HG03469 (cell line): ENCODE data around the gene SEC62.
"Not testable (repeated sequence)": the region's sequence is repeated elsewhere in the genome, so short reads cannot be mapped to it uniquely, and the experiment has no call there.

Experiments used
- ATAC-seq: cut with Tn5 transposase; IDR thresholded peaks from one replicate; pipeline ENCODE4 v1.9.1; 2021; ENCODE audit warnings: mild to moderate bottlenecking, moderate library complexity, moderate number of reproducible peaks; ENCODE audit not compliant: unreplicated experiment

The SEC62 gene

DNA sequence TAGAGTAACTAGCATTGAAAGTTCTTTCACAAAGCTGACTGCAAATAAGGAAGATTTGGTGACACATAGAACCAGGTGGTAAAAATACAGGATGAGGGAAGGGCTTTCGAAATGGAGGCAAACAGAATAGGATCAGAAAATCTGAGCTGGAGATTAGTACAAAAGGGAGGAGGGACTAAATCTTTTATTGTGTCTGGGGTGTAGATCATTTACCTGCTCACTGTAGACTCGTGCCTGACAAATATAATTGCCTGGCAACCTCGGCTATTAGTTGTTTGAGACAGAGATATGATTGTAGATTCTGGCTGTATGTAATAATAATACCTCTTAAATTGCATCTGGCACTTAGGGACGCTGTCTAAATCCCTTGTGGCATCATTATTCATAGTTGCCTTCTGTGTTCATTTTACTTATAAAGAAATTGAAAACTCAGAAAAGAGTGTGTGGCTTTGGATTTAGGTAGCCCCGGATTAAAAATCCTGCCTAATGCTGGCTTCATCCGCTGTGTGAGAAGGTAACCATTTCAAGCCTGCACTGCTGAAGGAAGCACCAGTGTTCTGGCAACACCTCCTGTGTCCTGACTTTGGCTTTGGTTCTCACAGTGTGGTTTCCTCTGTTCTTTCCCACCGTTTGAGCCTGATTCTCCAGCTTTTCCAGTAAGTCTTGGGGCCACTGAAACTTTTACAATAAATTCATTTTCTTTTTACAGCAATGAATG, 46.2 kb downstream of the SEC62 start:
- ATAC-seq: no peak

DNA sequence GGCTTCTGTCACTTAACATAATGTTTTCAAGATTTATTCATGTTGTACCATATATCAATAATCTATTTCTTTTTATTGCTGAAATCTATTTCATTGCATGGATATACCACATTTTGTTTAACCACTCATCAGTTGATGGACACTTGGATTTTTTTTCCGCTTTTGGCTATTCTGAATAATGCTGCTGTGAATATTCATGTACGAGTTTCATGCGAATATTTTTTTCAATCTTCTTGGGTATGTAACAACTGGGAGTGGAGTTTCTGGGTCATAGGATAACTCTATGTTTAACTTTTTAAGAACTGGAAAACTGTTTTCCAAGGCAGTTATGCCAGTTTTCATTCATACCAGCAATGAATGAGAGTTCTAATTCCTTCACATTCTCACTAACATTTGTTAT, 49.5 kb downstream of the SEC62 start:
- ATAC-seq: no peak

DNA sequence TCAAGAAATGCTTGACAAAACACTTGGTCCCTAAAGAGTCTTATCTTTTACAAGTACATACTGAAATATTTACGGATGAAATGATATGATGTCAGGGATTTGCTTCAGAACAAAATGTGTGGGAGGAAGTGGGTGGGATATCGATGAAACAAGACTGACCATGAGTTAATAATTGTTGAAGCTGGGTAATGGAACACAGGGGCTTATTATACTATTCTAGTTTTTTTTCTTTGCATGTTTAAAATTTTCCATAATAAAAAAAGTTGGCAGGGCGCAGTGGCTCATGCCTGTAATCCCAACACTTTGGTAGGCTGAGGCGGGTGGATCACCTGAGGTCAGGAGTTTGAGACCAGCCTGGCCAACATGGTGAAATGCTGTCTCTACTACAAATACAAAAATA, 52.7 kb downstream of the SEC62 start:
- ATAC-seq: not testable (repeated sequence)

DNA sequence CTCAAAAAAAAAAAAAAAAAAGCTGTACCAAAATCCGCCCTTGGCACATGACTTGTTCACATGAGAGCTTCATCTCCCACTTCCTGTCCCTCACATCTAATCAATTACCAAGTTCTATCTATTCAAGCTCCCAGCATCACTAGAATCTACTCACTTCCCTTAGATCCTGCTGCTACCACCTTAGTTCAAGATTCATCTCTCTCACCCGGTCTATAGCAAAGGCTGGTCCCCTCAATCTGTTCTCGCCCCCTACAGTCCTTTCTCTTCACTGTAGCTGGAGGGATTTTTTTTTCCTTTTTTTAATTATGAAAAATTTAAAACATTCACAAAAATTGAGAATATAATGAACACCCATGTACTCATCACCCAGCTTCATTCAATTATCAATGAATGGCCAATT, 54.5 kb downstream of the SEC62 start:
- no peak for ATAC-seq

DNA sequence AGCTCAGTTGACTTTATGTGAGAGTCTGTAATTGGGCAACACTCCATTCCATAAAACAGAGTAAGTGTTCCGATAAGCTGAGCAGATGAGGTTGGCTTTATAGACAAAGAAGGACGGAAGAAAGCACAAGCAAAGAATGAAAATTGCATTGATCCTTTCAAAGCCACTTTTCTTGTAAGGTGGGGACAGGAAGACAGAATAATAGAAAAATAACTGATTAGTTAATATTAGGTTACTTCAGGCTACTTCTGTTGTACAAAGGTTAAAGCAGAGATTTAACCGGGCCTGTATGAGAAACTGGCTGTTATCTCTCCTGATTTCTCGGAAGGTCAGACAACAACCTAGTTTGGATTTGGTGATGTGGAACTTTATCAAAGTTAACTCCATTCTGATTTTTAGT, 55.7 kb downstream of the SEC62 start:
- no peak for ATAC-seq

DNA sequence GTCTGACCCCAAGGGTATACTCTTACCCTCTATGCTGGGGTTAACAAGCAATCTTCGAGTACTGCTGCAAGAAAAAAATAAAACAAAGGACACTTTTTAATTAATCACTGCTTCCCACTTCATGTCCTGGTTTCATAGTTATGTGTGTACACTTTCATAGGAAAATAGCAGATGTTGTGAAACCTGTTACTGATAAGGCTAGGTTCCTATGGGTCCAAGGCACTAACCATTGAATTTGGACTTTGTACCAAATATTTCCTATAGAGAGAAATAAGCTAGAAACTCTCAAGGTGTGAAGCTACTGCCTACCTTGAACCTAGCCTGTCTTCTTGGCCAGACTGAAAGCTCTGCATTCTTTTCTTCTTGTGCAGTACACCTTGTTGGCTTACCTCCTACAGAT, 56.6 kb downstream of the SEC62 start:
- ATAC-seq: no peak

DNA sequence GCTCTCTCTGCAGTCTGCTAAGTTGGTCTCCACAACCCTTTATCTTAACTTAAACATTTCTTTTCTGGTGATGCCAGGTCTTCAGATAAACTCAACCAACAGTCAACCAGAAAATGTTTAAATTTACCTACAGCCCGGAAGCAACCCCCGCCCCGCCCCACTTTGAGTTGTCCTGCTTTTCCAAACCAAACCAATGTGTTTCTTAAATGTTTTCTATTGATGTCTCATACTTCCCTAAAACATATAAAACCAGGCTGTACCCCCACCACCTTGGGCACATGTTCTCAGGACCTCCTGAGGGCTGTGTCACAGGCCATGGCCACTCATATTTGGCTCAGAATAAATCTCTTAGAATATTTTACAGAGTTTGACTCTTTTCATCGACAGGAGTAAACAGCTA, 58.0 kb downstream of the SEC62 start:
- ATAC-seq: no peak

DNA sequence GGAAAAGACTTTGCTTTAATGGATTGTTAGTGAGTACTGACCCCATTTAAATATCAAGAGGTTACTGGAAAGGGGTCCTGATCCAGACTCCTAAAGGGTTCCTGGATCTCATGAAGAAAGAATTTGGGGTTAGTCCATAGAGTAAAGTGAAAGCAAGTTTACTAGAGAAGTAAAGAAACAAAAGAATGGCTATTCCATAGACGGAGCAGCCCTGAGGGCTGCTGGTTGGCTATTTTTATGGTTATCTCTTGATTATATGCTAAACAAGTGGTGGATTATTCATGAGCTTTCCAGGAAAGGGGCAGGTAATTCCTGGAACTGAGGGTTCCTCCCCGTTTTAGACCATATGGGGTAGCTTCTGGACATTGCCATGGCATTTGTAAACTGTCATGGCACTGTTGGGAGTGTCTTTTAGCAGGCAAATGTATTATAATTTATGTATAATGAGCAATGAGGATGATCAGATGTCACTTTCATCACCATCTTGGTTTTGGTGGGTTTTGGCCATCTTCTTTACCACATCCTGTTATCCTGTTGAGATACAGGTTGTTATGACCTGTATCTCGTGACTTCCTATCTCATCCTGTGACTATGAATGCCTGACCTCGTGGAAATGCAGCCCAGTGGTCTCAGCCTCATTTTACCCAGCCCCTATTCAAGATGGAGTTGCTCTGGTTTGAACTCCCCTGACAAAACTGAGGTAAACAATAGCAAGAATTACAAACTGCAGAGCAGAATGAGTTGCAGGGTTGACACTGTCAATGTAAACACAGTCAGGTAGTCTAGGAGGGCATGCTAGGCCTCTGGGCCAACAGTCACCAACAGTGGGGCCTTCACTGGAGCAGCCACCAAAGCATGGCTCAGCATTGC, 60.9 kb downstream of the SEC62 start:
- ATAC-seq: no peak

DNA sequence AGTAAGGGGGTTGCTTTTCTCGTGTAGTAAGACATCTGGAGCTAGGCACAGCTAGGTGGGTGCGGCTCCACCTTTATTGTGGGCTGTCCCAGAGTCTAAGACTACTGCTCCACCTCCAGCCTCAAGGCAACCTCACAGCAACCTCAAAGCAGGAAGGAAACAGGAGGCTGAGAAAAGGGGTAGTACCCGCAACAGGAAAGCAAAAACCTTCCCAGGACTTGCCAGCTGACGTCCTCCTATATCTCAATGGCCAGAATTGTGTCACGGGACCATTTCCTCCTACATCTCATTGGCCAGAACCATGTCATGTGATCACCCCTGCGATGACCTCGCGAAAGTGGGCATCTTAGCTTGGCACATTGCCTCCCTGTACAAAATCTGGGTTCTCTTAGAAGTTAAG, 66.9 kb downstream of the SEC62 start:
- ATAC-seq: no peak

DNA sequence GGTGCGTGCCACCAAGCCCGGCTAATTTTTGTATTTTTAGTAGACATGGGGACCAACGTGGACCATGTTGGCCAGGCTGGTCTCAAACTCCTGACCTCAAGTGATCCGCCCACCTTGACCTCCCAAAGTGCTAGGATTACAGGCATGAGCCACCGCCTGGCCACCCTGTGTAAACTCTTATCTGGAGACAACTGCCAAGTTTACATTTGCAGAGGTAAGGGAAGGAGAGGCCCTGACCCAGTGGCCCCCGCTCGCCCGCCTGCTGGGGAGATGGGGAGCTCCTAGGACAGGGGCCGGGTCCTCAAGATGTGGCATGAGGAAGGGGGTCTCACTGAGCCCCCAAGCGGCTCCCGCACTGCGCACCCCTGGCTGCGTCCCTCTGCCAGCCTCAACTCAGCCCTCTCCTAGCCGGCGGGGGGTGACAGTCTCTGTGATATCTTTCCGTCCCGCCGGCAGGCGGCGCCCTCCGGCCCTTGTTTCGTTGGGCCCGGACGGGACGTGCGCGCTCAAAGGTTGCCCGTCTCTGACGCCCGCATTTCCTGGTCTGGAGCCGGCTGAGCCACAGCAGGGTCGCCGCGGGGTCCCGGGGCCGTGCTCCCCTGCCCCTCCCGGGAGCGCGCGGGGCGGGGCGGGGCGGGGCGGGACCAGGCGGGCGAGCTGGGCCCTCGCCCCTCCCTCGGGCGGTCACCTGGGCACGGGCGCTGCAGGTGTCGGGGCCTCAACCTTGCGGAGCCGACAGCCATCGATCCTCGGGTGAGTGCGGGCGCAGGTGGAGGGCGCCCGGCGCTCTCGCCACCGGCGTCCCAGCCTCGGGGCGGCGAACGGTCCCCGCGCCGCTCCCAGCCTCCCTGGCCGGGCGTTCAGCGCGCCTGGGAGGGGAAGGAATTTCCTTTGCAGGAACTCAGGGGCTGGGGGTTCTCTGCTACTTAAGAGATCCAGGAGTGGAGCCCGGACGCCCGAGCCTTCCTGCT, 71.1 kb downstream of the SEC62 start, which contains the start of gene GPR160:
Gene GPR160, plus strand, starts transcription at position 533 of the 971 bp plus-strand sequence. CDS start 45,978 bp downstream, outside the sequence.
- peak; percentile 64 for ATAC-seq

DNA sequence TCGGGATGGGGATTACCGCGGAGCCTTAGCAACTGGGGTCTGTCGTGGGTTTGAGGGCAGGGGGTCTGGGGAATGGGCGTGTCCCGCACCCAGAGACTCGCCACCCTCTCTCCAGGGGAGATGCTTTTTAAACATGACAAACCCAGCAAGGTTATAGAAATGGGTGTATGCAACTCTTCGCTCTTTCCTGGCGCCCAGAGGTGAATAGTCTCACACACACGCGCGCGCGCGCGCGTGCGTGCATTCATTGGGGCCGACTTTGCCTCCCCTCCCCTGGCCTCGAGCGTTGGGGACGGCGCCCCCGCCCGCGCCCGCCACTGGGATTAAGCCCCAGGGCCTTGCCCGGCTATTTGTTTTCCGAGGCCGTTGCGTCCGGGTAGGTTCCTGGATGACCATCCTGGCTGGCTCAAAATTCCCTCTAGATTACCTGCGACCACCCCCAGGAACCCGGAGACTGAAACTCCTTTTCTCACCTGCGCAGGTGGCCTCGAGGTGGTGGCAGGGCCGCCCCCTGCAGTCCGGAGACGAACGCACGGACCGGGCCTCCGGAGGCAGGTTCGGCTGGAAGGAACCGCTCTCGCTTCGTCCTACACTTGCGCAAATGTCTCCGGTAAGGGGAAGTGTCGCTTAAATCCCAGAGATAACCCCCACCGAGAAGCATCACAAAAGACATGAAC, 72.0 kb downstream of the SEC62 start:
- no peak for ATAC-seq

DNA sequence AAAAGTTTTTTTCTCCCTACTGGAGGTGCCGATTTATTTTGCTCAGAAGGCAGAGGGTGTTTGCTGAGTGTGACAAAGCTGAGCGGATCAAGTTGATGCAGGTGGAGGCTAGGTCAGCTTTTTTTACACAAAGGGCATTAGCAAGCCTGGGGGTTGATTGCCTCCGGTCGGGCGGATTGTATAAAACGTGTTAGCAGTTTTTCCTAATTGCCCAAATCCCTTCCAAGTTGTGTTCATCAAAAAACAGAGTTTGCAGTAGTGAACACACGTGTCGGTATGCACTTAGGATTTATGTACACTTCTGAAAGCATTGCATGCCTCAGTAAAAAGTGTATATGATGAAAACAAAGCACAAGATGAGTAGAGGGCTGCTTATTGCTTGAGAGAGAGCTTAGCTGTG, 73.8 kb downstream of the SEC62 start:
- ATAC-seq: no peak

DNA sequence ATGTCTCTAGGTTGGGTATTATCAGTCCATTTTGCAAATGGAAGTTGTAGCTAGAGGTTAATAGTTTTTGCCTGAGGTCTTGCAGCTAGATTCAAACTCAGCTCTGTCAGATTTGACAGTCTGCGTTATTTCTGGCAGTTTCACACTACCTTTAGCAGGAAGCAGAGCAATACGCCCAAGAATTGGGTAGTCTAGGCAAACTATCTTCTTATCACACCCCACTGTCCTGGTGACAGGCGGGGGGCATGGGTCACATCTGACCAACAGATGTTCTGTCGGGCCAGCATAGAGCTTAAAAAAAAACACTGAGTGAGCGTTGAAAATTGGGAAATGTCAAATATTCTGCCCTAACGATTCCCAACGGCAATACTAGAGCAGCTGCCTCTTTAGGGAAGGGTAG, 76.9 kb downstream of the SEC62 start:
- ATAC-seq: no peak

DNA sequence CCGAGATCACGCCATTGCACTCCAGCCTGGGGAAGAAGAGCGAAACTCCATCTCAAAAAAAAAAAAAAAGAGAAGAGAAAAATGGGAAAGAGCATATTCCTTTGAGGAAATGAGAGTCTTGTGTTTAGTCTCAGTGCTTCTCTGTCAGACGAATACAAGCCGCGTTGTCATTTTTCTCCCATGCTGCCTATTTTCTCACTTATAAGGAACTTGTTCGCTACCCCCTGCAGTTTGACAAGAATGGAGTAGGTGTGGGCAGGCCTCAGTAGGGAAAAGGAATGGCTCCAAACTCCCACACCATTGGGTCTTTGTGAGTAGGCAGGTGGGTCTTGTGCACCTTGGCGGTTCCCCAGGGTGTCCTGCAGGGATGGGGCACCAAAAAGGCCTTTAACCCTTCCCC, 77.7 kb downstream of the SEC62 start:
- ATAC-seq: no peak

DNA sequence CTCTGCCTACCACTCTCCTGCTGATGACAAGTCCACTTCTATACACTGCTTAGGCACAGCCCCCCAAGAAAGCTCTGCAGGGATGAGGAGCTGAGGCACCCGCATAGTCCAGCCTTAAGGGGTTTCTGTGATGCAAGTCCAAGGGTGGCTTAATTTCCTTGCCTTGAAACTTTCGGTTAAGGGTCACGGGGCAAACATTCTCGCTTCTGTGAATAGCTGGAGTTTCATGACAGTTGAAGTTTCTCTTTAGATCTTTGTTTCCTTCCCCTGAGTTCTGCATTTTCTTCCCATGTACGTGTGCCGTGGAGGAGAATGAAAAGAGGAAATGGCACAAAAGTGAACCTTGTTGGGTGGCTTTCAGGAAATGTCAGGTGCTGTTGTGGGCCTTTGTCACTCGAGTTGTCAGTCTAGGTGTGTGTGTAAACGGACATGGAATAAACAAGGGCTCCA, 78.2 kb downstream of the SEC62 start:
- ATAC-seq: peak; percentile 77

DNA sequence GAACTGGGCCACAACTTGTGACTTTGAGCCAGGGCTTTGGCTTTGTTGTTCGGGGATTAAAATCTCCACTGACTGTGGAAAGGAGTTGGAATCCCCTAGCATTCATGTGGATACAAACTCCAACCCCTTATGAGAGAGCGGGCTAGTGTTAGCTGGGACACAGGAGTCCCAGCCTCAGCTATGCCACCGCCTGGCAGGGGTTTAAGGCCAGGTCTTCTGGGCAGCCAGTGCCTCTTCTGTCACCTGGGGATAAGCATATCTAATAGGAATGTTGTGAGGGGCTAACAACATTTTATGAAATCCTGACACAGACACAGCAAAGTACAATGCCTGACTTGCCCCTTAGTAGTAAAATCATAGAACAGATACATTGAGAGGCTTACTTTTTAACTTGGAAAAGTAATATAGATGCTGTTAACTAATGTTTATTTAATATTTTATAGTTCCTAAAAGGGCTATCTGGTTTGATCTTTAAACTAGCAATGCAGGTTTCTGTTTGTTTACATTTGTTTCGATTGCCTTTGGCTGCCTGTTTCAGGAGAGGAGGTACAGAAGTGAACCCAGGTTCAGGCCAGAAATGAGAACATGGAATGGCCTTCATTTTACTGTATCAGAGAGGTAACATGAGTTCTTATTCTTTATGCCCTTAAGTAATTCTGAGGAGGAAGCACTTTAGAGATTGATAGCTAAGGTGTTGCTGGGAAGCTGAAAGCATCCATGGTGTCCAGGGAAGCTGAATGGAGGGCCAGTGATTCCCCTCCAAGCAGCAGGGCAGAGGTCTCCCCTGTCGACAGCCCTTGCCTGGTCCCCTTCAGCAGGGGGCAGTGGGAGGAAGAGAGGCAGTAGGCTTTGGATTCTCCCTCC, 79.9 kb downstream of the SEC62 start:
- no peak for ATAC-seq

DNA sequence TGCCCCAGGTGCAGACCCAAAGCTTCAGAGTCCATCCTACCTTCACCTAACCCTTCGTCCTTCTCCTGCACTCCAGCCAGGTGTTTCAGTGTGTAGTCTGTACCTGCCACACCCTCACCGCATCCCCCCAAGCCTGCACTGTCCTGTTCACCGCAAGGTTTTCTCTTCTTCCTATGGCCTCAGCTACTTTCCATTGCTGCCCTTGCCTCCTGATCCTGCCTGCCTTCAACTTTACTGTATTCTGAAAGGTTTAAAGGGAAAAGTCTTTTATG, 80.5 kb downstream of the SEC62 start:
- no peak for ATAC-seq
